Gastroesophageal sphincter (tissue), 4 donors: ENCODE data around the gene MICU1. TPM values are rescaled to one million over a fixed set of nuclear protein-coding genes. Genes with fewer than 3 reads are reported as not detected.
"Not testable (repeated sequence)": the region's sequence is repeated elsewhere in the genome, so short reads cannot be mapped to it uniquely, and the experiment has no call there.

ENCODE experiments used
- ATAC-seq: fragments of 150-250 bp; one replicate; pipeline ENCODE4 v1.9.1; 2016; ENCODE audit warnings: mild to moderate bottlenecking, moderate library complexity
- H3K27ac ChIP-seq, 4 donors: fragments of 200-600 bp; sonication (generic) in 3 of 4; 1 replicate in 3 of 4; 2 replicates in 1 of 4; pipeline ENCODE4 v1.5.1; 2016 to 2019
- H3K27me3 ChIP-seq: fragments of 200-600 bp; sonication (generic); one replicate; pipeline ENCODE4 v1.5.1; 2019
- H3K36me3 ChIP-seq, 2 donors: fragments of 200-600 bp; sonication (generic); one replicate each; pipeline ENCODE4 v1.5.1; 2019; ENCODE audit warnings: control low read depth in 1 of 2
- H3K4me1 ChIP-seq, 3 donors: fragments of 200-600 bp; sonication (generic); 1 replicate in 2 of 3; 2 replicates in 1 of 3; pipeline ENCODE4 v1.5.1; 2016 to 2019; ENCODE audit warnings: control low read depth in 2 of 3
- H3K4me3 ChIP-seq, 2 donors: fragments of 200-600 bp; sonication (generic); one replicate each; pipeline ENCODE4 v1.5.1; 2019; ENCODE audit warnings: mild to moderate bottlenecking in 1 of 2, moderate library complexity in 1 of 2
- H3K9me3 ChIP-seq, 3 donors: fragments of 200-600 bp; sonication (generic); one replicate each; pipeline ENCODE4 v1.5.1; 2017 to 2019; ENCODE audit warnings: control low read depth in 2 of 3
- EP300 ChIP-seq: sonication (generic); formaldehyde crosslinking; IDR thresholded peaks from one replicate; pipeline ENCODE4 v1.6.1; 2017; ENCODE audit warnings: antibody characterized with exemption, mild to moderate bottlenecking
- POLR2A ChIP-seq, 2 donors: fragments of 450-650 bp; IDR thresholded peaks; one replicate each; pipeline ENCODE4 v1.6.1; 2017; ENCODE audit warnings: antibody characterized with exemption in 2 of 2, mild to moderate bottlenecking in 2 of 2, moderate library complexity in 1 of 2
- POLR2AphosphoS5 ChIP-seq: sonication (generic); formaldehyde crosslinking; IDR thresholded peaks from one replicate; pipeline ENCODE4 v1.6.1; 2017; ENCODE audit warnings: antibody characterized with exemption
- WGBS, 2 donors: methylation state at CpG; one replicate each; pipeline ENCODE4 v1.1.5; 2018; ENCODE audit warnings: low coverage in 1 of 2; 5-methylcytosine and 5-hydroxymethylcytosine counted together
- total RNA-seq, 4 donors: library from RNA; depleted of rRNA; stranded (reverse); fragments of >200 nt; gene quantifications; one replicate each; pipeline ENCODE4 v1.1.0, GENCODE V29; 2016
- TF ChIP-seq, protein P1 (sequence below), 4 experiments: fragments of 200-600 bp in 2 of 4; fragments of 450-650 bp in 2 of 4; sonication (generic) in 1 of 4; IDR thresholded peaks; one replicate each; pipeline ENCODE4 v1.5.1; 2017 to 2019; ENCODE audit warnings: antibody characterized with exemption in 4 of 4, mild to moderate bottlenecking in 2 of 4, moderate library complexity in 2 of 4

The MICU1 gene
- total RNA-seq, 4 donors from 2014 or later, result 37.5 to 42.2 (median 40.8) TPM

DNA sequence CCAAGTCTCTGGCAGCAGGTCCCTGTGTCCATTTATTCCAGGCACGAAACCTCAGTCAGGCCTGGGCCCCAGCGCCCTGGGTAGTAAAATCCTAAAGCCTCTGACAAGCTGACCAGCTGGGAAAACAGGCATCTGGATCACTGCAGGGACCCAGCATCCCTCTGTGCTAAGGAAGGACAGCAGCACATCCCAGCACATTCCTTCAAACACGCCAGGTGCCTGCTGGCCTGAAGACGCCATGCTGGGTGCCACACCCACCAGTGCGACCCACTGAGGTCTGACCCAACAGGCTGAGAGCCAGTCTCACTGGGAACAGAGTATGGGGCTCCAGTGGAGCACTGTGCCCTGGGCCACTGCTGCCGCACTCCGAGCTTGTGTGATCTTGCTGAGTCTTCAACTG lies 277.6 kb downstream of the MICU1 start:
- 93 to 94% methylated on average over 2 of the region's 7 CpGs for WGBS, 2 donors
- Histone ChIP-seq H3K27ac (no peak overlapping the region), H3K4me3 (no peak overlapping the region), H3K9me3 (no peaks in the 10 kb centered on the region), H3K36me3 (peaks cover 0 to 75% of the 10 kb centered on the region in 2 donors), H3K4me1 (peaks cover 4 to 48% (median 17%) of the 10 kb centered on the region in 3 donors), H3K27me3 (no peaks in the 10 kb centered on the region)
- no peak for TF ChIP-seq POLR2AphosphoS5
- TF ChIP-seq, protein P1, sequence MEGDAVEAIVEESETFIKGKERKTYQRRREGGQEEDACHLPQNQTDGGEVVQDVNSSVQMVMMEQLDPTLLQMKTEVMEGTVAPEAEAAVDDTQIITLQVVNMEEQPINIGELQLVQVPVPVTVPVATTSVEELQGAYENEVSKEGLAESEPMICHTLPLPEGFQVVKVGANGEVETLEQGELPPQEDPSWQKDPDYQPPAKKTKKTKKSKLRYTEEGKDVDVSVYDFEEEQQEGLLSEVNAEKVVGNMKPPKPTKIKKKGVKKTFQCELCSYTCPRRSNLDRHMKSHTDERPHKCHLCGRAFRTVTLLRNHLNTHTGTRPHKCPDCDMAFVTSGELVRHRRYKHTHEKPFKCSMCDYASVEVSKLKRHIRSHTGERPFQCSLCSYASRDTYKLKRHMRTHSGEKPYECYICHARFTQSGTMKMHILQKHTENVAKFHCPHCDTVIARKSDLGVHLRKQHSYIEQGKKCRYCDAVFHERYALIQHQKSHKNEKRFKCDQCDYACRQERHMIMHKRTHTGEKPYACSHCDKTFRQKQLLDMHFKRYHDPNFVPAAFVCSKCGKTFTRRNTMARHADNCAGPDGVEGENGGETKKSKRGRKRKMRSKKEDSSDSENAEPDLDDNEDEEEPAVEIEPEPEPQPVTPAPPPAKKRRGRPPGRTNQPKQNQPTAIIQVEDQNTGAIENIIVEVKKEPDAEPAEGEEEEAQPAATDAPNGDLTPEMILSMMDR (IDR thresholded peaks at IDR 0.05), result no peak
- TF ChIP-seq POLR2A (IDR thresholded peaks at IDR 0.05), result no peak
- no peak for TF ChIP-seq EP300
- no peak for ATAC-seq

DNA sequence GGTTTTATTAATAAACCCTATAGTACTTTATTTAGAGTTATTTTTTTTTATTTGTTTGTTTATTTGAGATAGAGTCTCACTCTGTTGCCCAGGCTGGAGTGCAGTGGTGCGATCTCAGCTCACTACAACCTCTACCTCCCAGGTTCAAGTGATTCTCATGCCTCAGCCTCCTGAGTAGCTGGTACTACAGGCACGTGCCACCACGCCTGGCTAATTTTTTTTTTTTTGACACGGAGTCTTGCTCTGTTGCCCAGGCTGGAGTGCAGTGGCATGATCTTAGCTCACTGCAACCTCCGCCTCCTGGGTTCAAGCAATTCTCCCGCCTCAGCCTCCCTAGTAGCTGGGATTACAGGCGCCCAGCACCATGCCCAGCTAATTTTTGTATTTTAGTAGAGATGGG lies 279.8 kb downstream of the MICU1 start:
- H3K9me3 ChIP-seq, H3K27ac ChIP-seq, H3K4me3 ChIP-seq, H3K27me3 ChIP-seq, ATAC-seq: not testable (repeated sequence)
- Histone ChIP-seq H3K4me1 (peaks cover 0 to 27% (median 0%) of the 10 kb centered on the region in 3 donors), H3K36me3 (peaks cover 0 to 90% of the 10 kb centered on the region in 2 donors)
- whole genome bisulfite sequencing, 2 donors, result 91 to 100% methylated on average over 2 to 4 of the region's 7 CpGs

DNA sequence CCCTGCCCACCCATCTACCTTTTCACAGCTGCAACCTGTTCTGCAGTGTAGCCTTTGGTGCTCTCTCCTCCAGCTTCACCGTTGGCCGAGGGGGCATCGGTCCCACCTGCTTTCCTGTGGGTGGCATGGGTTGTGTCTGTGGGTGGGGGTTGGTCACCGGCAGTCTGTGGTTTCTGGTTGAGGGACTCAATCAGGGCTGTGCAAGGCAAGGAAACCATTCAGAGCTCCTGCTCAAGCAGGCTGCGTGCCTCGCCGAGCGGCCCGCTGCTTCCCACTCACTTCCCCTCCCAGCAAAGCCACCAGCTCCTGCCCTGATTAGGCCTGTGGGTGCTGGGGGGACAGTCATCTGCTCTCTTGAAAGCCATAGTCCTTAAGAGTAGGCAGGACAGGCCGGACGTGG lies 280.9 kb downstream of the MICU1 start:
- peak overlapping the region in 3 of 4 donors; percentile 6 to 18 (median 14) for H3K27ac ChIP-seq
- no peak overlapping the region for H3K4me3 ChIP-seq
- peaks cover 0 to 90% of the 10 kb centered on the region in 2 donors for H3K36me3 ChIP-seq
- H3K27me3 ChIP-seq, result no peaks in the 10 kb centered on the region
- TF ChIP-seq POLR2AphosphoS5, result no peak
- no peak for TF ChIP-seq POLR2A (IDR thresholded peaks at IDR 0.05)
- no peak for TF ChIP-seq EP300
- TF ChIP-seq, protein P1 (IDR thresholded peaks at IDR 0.05), result no peak
- no peak for ATAC-seq
- WGBS, 2 donors, result 80% methylated on average over 1 of the region's 11 CpGs; no CpG with 5 or more reads in 1 of the 2 donors
- H3K4me1 ChIP-seq, result peaks cover 0 to 30% (median 0%) of the 10 kb centered on the region in 3 donors
- no peaks in the 10 kb centered on the region for H3K9me3 ChIP-seq

DNA sequence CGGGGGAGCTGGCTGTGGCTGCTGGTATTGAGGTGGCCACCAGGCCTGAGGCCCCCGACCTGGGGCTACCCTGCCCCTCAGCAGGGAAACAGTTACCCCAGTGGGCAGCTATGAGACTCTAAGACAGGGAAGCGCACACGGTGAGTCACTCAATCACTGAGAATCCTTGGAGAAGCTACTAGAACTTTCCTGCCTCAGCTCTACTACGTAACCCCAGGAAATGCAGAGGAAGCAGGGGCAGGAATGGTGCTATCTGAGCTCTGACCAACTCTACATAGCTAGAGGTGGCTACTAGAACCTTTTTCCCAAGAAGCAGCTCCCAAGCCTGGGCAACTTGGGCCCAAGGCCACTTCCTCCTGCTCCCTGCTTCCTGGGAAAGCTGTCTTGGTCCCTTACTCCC lies 283.0 kb downstream of the MICU1 start:
- no peaks in the 10 kb centered on the region for H3K27me3 ChIP-seq
- 83% methylated on average over 2 of the region's 5 CpGs; no CpG with 5 or more reads in 1 of the 2 donors for WGBS, 2 donors
- no peak for ATAC-seq
- H3K4me3 ChIP-seq, result no peak overlapping the region
- no peak overlapping the region for H3K27ac ChIP-seq
- no peaks in the 10 kb centered on the region for H3K9me3 ChIP-seq
- H3K36me3 ChIP-seq, result peaks cover 0 to 90% of the 10 kb centered on the region in 2 donors
- TF ChIP-seq EP300 (no peak), POLR2AphosphoS5 (no peak), POLR2A (IDR thresholded peaks at IDR 0.05) (no peak)
- TF ChIP-seq, protein P1 (IDR thresholded peaks at IDR 0.05), result no peak
- peaks cover 0 to 22% (median 0%) of the 10 kb centered on the region in 3 donors for H3K4me1 ChIP-seq

DNA sequence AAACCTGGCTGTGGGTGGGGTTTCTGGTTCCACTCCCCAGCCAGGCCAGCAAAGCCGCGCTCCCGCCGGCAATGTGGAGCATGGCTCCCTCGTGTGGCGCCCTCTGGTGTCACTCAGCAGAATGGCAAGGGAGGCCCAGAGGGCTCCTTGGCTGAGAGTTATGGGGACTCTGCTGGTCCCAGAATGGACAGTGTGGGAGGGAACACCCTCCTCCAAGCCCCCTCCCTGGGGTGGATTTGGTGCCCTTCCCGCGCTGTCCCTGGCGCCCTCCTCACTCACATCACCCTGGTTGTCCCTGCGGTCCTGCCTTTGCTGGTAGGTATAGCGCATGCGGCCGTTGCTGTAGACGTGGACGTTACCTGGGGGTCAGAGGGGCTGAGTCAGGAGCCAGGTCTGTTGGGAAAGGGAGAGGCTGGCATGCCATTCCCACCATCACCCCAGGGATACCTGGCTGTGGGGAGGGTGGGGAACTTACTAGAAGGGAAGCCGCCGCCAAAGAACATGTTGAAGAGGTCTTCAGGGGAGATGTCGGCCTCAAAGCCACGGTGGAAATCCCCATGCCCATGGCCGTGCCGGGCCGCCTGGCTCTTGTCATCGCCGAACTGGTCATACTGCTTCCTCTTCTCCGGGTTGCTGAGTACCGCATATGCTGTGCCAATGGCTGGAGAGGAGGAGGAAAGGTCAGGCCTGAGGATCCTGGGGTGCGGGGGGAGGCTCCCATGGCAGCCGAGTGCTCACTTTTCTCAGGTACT lies 285.2 kb downstream of the MICU1 start:
- H3K27me3 ChIP-seq, result no peaks in the 10 kb centered on the region
- whole genome bisulfite sequencing, 2 donors, result 4 to 75% methylated on average over 2 to 4 of the region's 28 CpGs
- no peaks in the 10 kb centered on the region for H3K9me3 ChIP-seq
- no peak overlapping the region for H3K4me3 ChIP-seq
- no peak overlapping the region for H3K27ac ChIP-seq
- ATAC-seq, result peak; percentile 21
- peaks cover 0 to 41% (median 12%) of the 10 kb centered on the region in 3 donors for H3K4me1 ChIP-seq
- TF ChIP-seq, protein P1 (IDR thresholded peaks at IDR 0.05), result peak in 3 of 4 experiments; percentile 85 to 96 (median 87)
- no peak for TF ChIP-seq POLR2AphosphoS5
- peaks cover 0 to 95% of the 10 kb centered on the region in 2 donors for H3K36me3 ChIP-seq
